CD4-positive, alpha-beta memory T cell (primary cell): ENCODE data around the gene SNX3. TPM values are rescaled to one million over a fixed set of nuclear protein-coding genes. Genes with fewer than 3 reads are reported as not detected.
"Not testable (repeated sequence)": the region's sequence is repeated elsewhere in the genome, so short reads cannot be mapped to it uniquely, and the experiment has no call there.

Experiments used
- CTCF ChIA-PET: fragments of 350-600 bp; sonication (Branson Sonifier 250); formaldehyde crosslinking; loops from one replicate; lab custom pipeline; 2021; ENCODE audit warnings: inconsistent platforms; ENCODE audit not compliant: partially characterized antibody; lab: Charles Lee
- POLR2A ChIA-PET: fragments of 350-600 bp; sonication (Branson Sonifier 250); formaldehyde crosslinking; loops from one replicate; lab custom pipeline; 2021; ENCODE audit not compliant: partially characterized antibody; lab: Charles Lee
- DNase-seq, 5 donors: peaks; one replicate each; pipeline versions ENCODE4 v3.0.0 to v3.0.0-alpha.2; 2020 to 2022; ENCODE audit warnings: mixed read lengths in 1 of 5
- H3K27ac ChIP-seq: one replicate; pipeline ENCODE4 v1.7.0; 2013; ENCODE audit warnings: low read depth, low read length
- H3K27me3 ChIP-seq: 2 replicates; pipeline ENCODE4 v1.7.0; 2013; ENCODE audit warnings: mild to moderate bottlenecking, low read length, moderate library complexity; ENCODE audit not compliant: insufficient read depth
- H3K36me3 ChIP-seq: 2 replicates; pipeline ENCODE4 v1.7.0; 2013; ENCODE audit warnings: mild to moderate bottlenecking, low read length, moderate library complexity; ENCODE audit not compliant: insufficient read depth
- H3K4me1 ChIP-seq: 2 replicates; pipeline ENCODE4 v1.7.0; 2013; ENCODE audit warnings: mild to moderate bottlenecking, low read length, moderate library complexity; ENCODE audit not compliant: insufficient read depth
- H3K4me3 ChIP-seq, 2 donors: one replicate each; pipeline ENCODE4 v1.7.0; 2013; ENCODE audit warnings: low read length in 2 of 2, mild to moderate bottlenecking in 1 of 2
- H3K9me3 ChIP-seq, 2 donors: one replicate each; pipeline ENCODE4 v1.7.0; 2013; ENCODE audit warnings: low read length in 2 of 2, control low read depth in 1 of 2; ENCODE audit not compliant: control insufficient read depth in 1 of 2
- H3K27ac Mint-ChIP-seq, 7 donors: one replicate each; pipeline ENCODE4 v1.8.0; 2020 to 2021; ENCODE audit warnings: mixed read lengths in 7 of 7, mild to moderate bottlenecking in 6 of 7, inconsistent platforms in 3 of 7, moderate library complexity in 3 of 7
- H3K27me3 Mint-ChIP-seq, 2 donors: one replicate each; pipeline ENCODE4 v1.8.0; 2020 to 2021; ENCODE audit warnings: mixed read lengths in 2 of 2
- H3K36me3 Mint-ChIP-seq, 2 donors: one replicate each; pipeline ENCODE4 v1.8.0; 2020 to 2021; ENCODE audit warnings: mixed read lengths in 2 of 2, inconsistent platforms in 1 of 2, mild to moderate bottlenecking in 1 of 2
- H3K4me1 Mint-ChIP-seq, 4 donors: one replicate each; pipeline ENCODE4 v1.8.0; 2020 to 2021; ENCODE audit warnings: mixed read lengths in 4 of 4, mild to moderate bottlenecking in 1 of 4
- H3K4me3 Mint-ChIP-seq, 8 donors: one replicate each; pipeline ENCODE4 v1.8.0; 2020 to 2021; ENCODE audit warnings: mixed read lengths in 8 of 8, mild to moderate bottlenecking in 7 of 8, moderate library complexity in 6 of 8, inconsistent platforms in 3 of 8
- H3K9me3 Mint-ChIP-seq, 8 donors: one replicate each; pipeline ENCODE4 v1.8.0; 2020 to 2021; ENCODE audit warnings: mixed read lengths in 8 of 8, mild to moderate bottlenecking in 5 of 8, inconsistent platforms in 3 of 8, moderate library complexity in 1 of 8
- intact Hi-C: fragments of 100-400 bp; cut with micrococcal nuclease; formaldehyde crosslinking; loops from one replicate; pipeline ENCODE4 v1.15.1; 2023
- polyA plus RNA-seq, 2 donors: library from polyadenylated mRNA; unstranded; fragments of 300-500 nt; fragmentation: Illumina TruSeq; gene quantifications; one replicate each; pipeline ENCODE4 v1.2.3, GENCODE V29; 2021
- total RNA-seq, 2 experiments: library from RNA; stranded (reverse); gene quantifications; one replicate each; pipeline ENCODE4 v1.2.3, GENCODE V29; 2021

SNX3 gene
- total and polyA plus RNA-seq, 4 experiments from 2014 or later: 65.9 to 261 (median 127) TPM

GRCh38 chr6:108294727-108295625 lies 34.1 kb upstream of the SNX3 start, which contains the start of gene AFG1L:
Gene AFG1L (plus strand): TSS chr6:108295054. CDS start chr6:108295080, 26 bp downstream.
- H3K27me3 ChIP-seq: no peaks in the 10 kb centered on the region
- H3K4me3 ChIP-seq: peak within 1 kb of the TSS; percentile 68 to 98
- Mint-ChIP-seq H3K4me3 (peak within 1 kb of the TSS; percentile 96 to 99 (median 98)), H3K4me1 (peaks cover 6 to 23% (median 15%) of the 10 kb centered on the region in 4 donors), H3K9me3 (no peaks in the 10 kb centered on the region), H3K36me3 (peaks cover 0 to 5% of the 10 kb centered on the region in 2 donors), H3K27ac (peak within 1 kb of the TSS; percentile 91 to 100 (median 99)), H3K27me3 (no peaks in the 10 kb centered on the region)
- H3K4me1 ChIP-seq: peaks cover 17% of the 10 kb centered on the region
- H3K9me3 ChIP-seq: no peaks in the 10 kb centered on the region
- ChIA-PET POLR2A (interaction anchor here (0.7 to 3.8 kb wide), 8 partner anchors 13 to 1745 kb away, joined by 3 to 86 read pairs (median 3); partner anchors contain the start of genes PDSS2 and SNX3), CTCF (interaction anchor here (0.5 to 2.6 kb wide), 2 partner anchors 34 to 317 kb away, joined by 3 to 13 read pairs; partner anchors contain the start of gene SNX3)
- intact Hi-C loops: loop anchor here (1.0 to 10.0 kb wide), 5 partner anchors 34 to 1880 kb away; partner anchors contain the start of genes PDSS2, SEC63, SNX3 and WASF1
- H3K36me3 ChIP-seq: no peaks in the 10 kb centered on the region
- H3K27ac ChIP-seq: peak within 1 kb of the TSS; percentile 91
- DNase-seq: peak; percentile 85 to 92 (median 88)

- no peaks in the 10 kb centered on the region for H3K27me3 ChIP-seq
- CTCF ChIA-PET: interaction anchor here (2.6 kb wide), 1 partner anchor 33 kb away, joined by 13 read pairs; the partner anchor contains the start of gene SNX3
- POLR2A ChIA-PET: interaction anchor here (0.8 to 3.8 kb wide), 5 partner anchors 12 to 1745 kb away, joined by 3 to 86 read pairs (median 3); partner anchors contain the start of gene SNX3
- H3K27ac Mint-ChIP-seq: peak overlapping the region; percentile 91 to 100 (median 99)
- peaks cover 6 to 21% (median 14%) of the 10 kb centered on the region in 4 donors for H3K4me1 Mint-ChIP-seq
- H3K27ac ChIP-seq: peak overlapping the region; percentile 91
- no peak for DNase-seq
- no peaks in the 10 kb centered on the region for H3K27me3 Mint-ChIP-seq
- H3K9me3 ChIP-seq: no peaks in the 10 kb centered on the region
- peaks cover 0 to 5% of the 10 kb centered on the region in 2 donors for H3K36me3 Mint-ChIP-seq
- intact Hi-C loops: loop anchor here (1.0 to 10.0 kb wide), 4 partner anchors 33 to 1880 kb away; partner anchors contain the start of genes SEC63, SNX3 and WASF1
- H3K4me1 ChIP-seq: peaks cover 14% of the 10 kb centered on the region
- no peaks in the 10 kb centered on the region for H3K36me3 ChIP-seq
- peak overlapping the region; percentile 68 to 98 for H3K4me3 ChIP-seq
- H3K9me3 Mint-ChIP-seq: no peaks in the 10 kb centered on the region
- H3K4me3 Mint-ChIP-seq: peak overlapping the region; percentile 96 to 99 (median 98)
These were observed 33.5 kb upstream of the SNX3 start for GRCh38 chr6:108294297-108294726.

- intact Hi-C loops: loop anchor here (1.0 to 10.0 kb wide), 4 partner anchors 32 to 1881 kb away; partner anchors contain the start of genes SEC63, SNX3 and WASF1
- no peak for DNase-seq
- Histone ChIP-seq H3K27ac (peak overlapping the region; percentile 91), H3K27me3 (no peaks in the 10 kb centered on the region), H3K9me3 (no peaks in the 10 kb centered on the region), H3K4me3 (peak overlapping the region; percentile 68 to 98), H3K36me3 (no peaks in the 10 kb centered on the region), H3K4me1 (peaks cover 13% of the 10 kb centered on the region)
- ChIA-PET CTCF (interaction anchor here (2.6 kb wide), 1 partner anchor 33 kb away, joined by 13 read pairs; the partner anchor contains the start of gene SNX3), POLR2A (interaction anchor here (0.6 to 3.8 kb wide), 6 partner anchors 12 to 1746 kb away, joined by 3 to 86 read pairs (median 3); partner anchors contain the start of gene SNX3)
- Mint-ChIP-seq H3K27ac (peak overlapping the region; percentile 91 to 100 (median 99)), H3K4me3 (peak overlapping the region; percentile 96 to 99 (median 98)), H3K27me3 (no peaks in the 10 kb centered on the region), H3K4me1 (peaks cover 6 to 19% (median 14%) of the 10 kb centered on the region in 4 donors), H3K9me3 (no peaks in the 10 kb centered on the region), H3K36me3 (peaks cover 0 to 5% of the 10 kb centered on the region in 2 donors)
These were observed 32.9 kb upstream of the SNX3 start for GRCh38 chr6:108293527-108294296.

GRCh38 chr6:108292561-108292960 lies 31.7 kb upstream of the SNX3 start:
- CTCF ChIA-PET, H3K27ac ChIP-seq, H3K27me3 ChIP-seq, H3K9me3 Mint-ChIP-seq, H3K4me3 ChIP-seq, H3K9me3 ChIP-seq, H3K27me3 Mint-ChIP-seq, H3K36me3 Mint-ChIP-seq, DNase-seq, H3K27ac Mint-ChIP-seq, POLR2A ChIA-PET, H3K36me3 ChIP-seq, H3K4me3 Mint-ChIP-seq: not testable (repeated sequence)
- H3K4me1 Mint-ChIP-seq: peaks cover 7 to 19% (median 16%) of the 10 kb centered on the region in 4 donors
- intact Hi-C loops: loop anchor here (10.0 kb wide), 1 partner anchor 1882 kb away; the partner anchor contains the start of gene WASF1
- H3K4me1 ChIP-seq: peaks cover 13% of the 10 kb centered on the region

DNA sequence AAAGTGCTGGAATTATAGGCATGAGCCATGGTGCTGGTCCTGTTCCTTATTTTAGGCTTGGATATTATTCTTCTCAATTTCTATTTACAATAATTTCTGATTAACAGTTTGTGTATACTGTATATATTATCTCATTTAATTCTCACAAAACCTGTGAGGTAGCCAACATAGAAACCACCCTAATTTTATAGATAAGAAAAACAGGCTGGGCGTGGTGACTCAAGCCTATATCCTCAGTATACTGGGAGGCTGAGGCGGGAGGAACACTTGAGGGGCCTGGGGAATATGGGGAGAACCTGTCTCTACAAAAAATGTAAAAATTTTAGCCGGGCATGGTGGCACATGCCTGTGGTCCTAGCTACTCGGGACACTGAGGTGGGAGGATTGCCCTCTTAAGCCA lies 30.3 kb upstream of the SNX3 start:
- H3K27me3 Mint-ChIP-seq: no peaks in the 10 kb centered on the region
- Histone ChIP-seq H3K4me3 (no peak overlapping the region), H3K9me3 (no peaks in the 10 kb centered on the region), H3K36me3 (no peaks in the 10 kb centered on the region), H3K27ac (no peak overlapping the region), H3K27me3 (no peaks in the 10 kb centered on the region), H3K4me1 (peaks cover 13% of the 10 kb centered on the region)
- intact Hi-C loops: loop anchor here (10.0 kb wide), 1 partner anchor 1884 kb away; the partner anchor contains the start of gene WASF1
- POLR2A ChIA-PET: interaction anchor here (1.7 kb wide), 1 partner anchor 30 kb away, joined by 6 read pairs; the partner anchor contains the start of gene SNX3
- CTCF ChIA-PET: interaction anchor here (1.1 kb wide), 1 partner anchor 13 kb away, joined by 3 read pairs; no protein-coding TSS in a partner anchor
- H3K9me3 Mint-ChIP-seq: no peaks in the 10 kb centered on the region
- H3K4me3 Mint-ChIP-seq: no peak overlapping the region
- H3K27ac Mint-ChIP-seq: no peak overlapping the region
- peaks cover 0 to 5% of the 10 kb centered on the region in 2 donors for H3K36me3 Mint-ChIP-seq
- DNase-seq: no peak
- H3K4me1 Mint-ChIP-seq: peaks cover 9 to 19% (median 16%) of the 10 kb centered on the region in 4 donors

- H3K4me1 ChIP-seq: no peaks in the 10 kb centered on the region
- H3K4me3 ChIP-seq: no peak overlapping the region
- no peaks in the 10 kb centered on the region for H3K27me3 ChIP-seq
- ChIA-PET CTCF (no interaction called here), POLR2A (no interaction called here)
- H3K9me3 ChIP-seq: no peaks in the 10 kb centered on the region
- Mint-ChIP-seq H3K4me3 (no peak overlapping the region), H3K4me1 (peaks cover 0 to 3% (median 1%) of the 10 kb centered on the region in 4 donors), H3K9me3 (no peaks in the 10 kb centered on the region), H3K27me3 (no peaks in the 10 kb centered on the region), H3K36me3 (no peaks in the 10 kb centered on the region), H3K27ac (no peak overlapping the region)
- intact Hi-C loops: no loop called here
- no peak overlapping the region for H3K27ac ChIP-seq
- no peak for DNase-seq
- H3K36me3 ChIP-seq: no peaks in the 10 kb centered on the region
These were observed 27.9 kb upstream of the SNX3 start for GRCh38 chr6:108288742-108289141.
